H1 (cell line): ENCODE data around the gene TLE5. TPM values are rescaled to one million over a fixed set of nuclear protein-coding genes. Genes with fewer than 3 reads are reported as not detected.

Experiments
- ASH2L ChIP-seq: fragments of 200-600, 300-600 bp; sonication (generic); IDR thresholded peaks from one replicate; pipeline ENCODE4 v1.7.1; 2017; ENCODE audit warnings: low read length
- BRCA1 ChIP-seq: IDR thresholded peaks from 2 replicates; pipeline ENCODE4 v1.6.1; 2012; ENCODE audit warnings: low read depth, low read length, improper control_type of control experiment
- CBX8 ChIP-seq: fragments of 300-800, 300-1000 bp; sonication (generic); IDR thresholded peaks from 2 replicates; pipeline ENCODE4 v1.7.1; 2016; ENCODE audit warnings: low read depth, low read length, borderline replicate concordance
- CEBPB ChIP-seq: IDR thresholded peaks from 2 replicates; pipeline ENCODE4 v1.6.1; 2012; ENCODE audit warnings: low read depth, low read length
- CHD1 ChIP-seq: IDR thresholded peaks from 2 replicates; pipeline ENCODE4 v1.6.1; 2012; ENCODE audit warnings: low read depth, low read length, improper control_type of control experiment
- CREB1 ChIP-seq: IDR thresholded peaks from 2 replicates; pipeline ENCODE4 v1.6.1; 2012; ENCODE audit warnings: inconsistent platforms
- CTBP2 ChIP-seq: IDR thresholded peaks from 2 replicates; pipeline ENCODE4 v1.7.0; 2011; ENCODE audit warnings: borderline replicate concordance, mild to moderate bottlenecking, moderate library complexity, mixed read lengths, low read length; ENCODE audit not compliant: insufficient read depth, insufficient read length
- E2F6 ChIP-seq: IDR thresholded peaks from 2 replicates; pipeline ENCODE4 v1.6.1; 2012; ENCODE audit warnings: inconsistent platforms
- EZH2 ChIP-seq: fragments of 200-600 bp; sonication (generic); IDR thresholded peaks from 2 replicates; pipeline ENCODE4 v1.7.1; 2012; ENCODE audit warnings: low read depth, mild to moderate bottlenecking, moderate library complexity, low read length, inconsistent platforms; ENCODE audit not compliant: severe bottlenecking
- FOSL1 ChIP-seq: IDR thresholded peaks from 2 replicates; pipeline ENCODE4 v1.6.1; 2011; ENCODE audit warnings: mild to moderate bottlenecking, low read depth, low read length, moderate library complexity; ENCODE audit not compliant: insufficient read depth
- GTF2F1 ChIP-seq: IDR thresholded peaks from 2 replicates; pipeline ENCODE4 v1.6.1; 2012; ENCODE audit warnings: low read depth, low read length, improper control_type of control experiment, borderline replicate concordance
- HDAC2 ChIP-seq, 2 experiments: fragments of 300-600 bp in 1 of 2; sonication (generic) in 1 of 2; IDR thresholded peaks; 2 replicates each; pipeline ENCODE4 v1.6.1; 2011 to 2012; ENCODE audit warnings: low read depth in 2 of 2, low read length in 2 of 2, mild to moderate bottlenecking in 2 of 2, moderate library complexity in 2 of 2, borderline replicate concordance in 1 of 2, inconsistent platforms in 1 of 2
- HDAC6 ChIP-seq: IDR thresholded peaks from one replicate; pipeline ENCODE4 v1.7.1; 2012; ENCODE audit warnings: low read depth, mild to moderate bottlenecking, inconsistent platforms, low read length, moderate library complexity
- KDM1A ChIP-seq: fragments of 200-600, 300-600 bp; sonication (generic); IDR thresholded peaks from 2 replicates; pipeline ENCODE4 v1.7.1; 2016; ENCODE audit warnings: mild to moderate bottlenecking, low read length, borderline replicate concordance
- KDM4A ChIP-seq: IDR thresholded peaks from one replicate; pipeline ENCODE4 v1.7.1; 2012; ENCODE audit warnings: low read depth, mild to moderate bottlenecking, moderate library complexity, low read length, inconsistent platforms; ENCODE audit not compliant: severe bottlenecking
- NRF1 ChIP-seq: IDR thresholded peaks from 2 replicates; pipeline ENCODE4 v1.6.1; 2011; ENCODE audit warnings: mild to moderate bottlenecking, low read depth, low read length, improper control_type of control experiment
- POLR2A ChIP-seq, 2 experiments: IDR thresholded peaks; 1 replicate in 1 of 2; 2 replicates in 1 of 2; pipeline ENCODE4 v1.6.1; 2011; ENCODE audit warnings: low read depth in 2 of 2, low read length in 2 of 2, mild to moderate bottlenecking in 2 of 2; ENCODE audit errors: control extremely low read depth in 1 of 2
- POLR2AphosphoS5 ChIP-seq: IDR thresholded peaks from 2 replicates; pipeline ENCODE4 v1.6.1; 2011; ENCODE audit warnings: low read depth, low read length
- POU5F1 ChIP-seq: IDR thresholded peaks from 2 replicates; pipeline ENCODE4 v1.6.1; 2011; ENCODE audit warnings: low read depth, mild to moderate bottlenecking, low read length, moderate library complexity
- RAD21 ChIP-seq, 2 experiments: IDR thresholded peaks in 1 of 2; conservative IDR thresholded peaks in 1 of 2; 2 replicates each; pipeline ENCODE4 v1.6.1; 2011; ENCODE audit warnings: low read depth in 2 of 2, low read length in 2 of 2, improper control_type of control experiment in 1 of 2, inconsistent platforms in 1 of 2, mild to moderate bottlenecking in 1 of 2, moderate library complexity in 1 of 2
- RXRA ChIP-seq: IDR thresholded peaks from 2 replicates; pipeline ENCODE4 v1.6.1; 2011; ENCODE audit warnings: low read depth, mild to moderate bottlenecking, low read length, moderate library complexity; ENCODE audit not compliant: insufficient read depth
- SIX5 ChIP-seq: IDR thresholded peaks from 2 replicates; pipeline ENCODE4 v1.6.1; 2011; ENCODE audit warnings: mild to moderate bottlenecking, low read depth, low read length
- SP2 ChIP-seq: IDR thresholded peaks from 2 replicates; pipeline ENCODE4 v1.6.1; 2012; ENCODE audit warnings: mild to moderate bottlenecking, low read length, inconsistent platforms
- TBP ChIP-seq: IDR thresholded peaks from 2 replicates; pipeline ENCODE4 v1.6.1; 2011; ENCODE audit warnings: low read depth, low read length, improper control_type of control experiment
- USF2 ChIP-seq: IDR thresholded peaks from 2 replicates; pipeline ENCODE4 v1.6.1; 2011; ENCODE audit warnings: low read length, improper control_type of control experiment
- YY1 ChIP-seq: IDR thresholded peaks from 2 replicates; pipeline ENCODE4 v1.6.1; 2011; ENCODE audit warnings: low read depth, mild to moderate bottlenecking, low read length
- polyA plus RNA-seq, 7 experiments: library from polyadenylated mRNA; depleted of rRNA in 3 of 7; stranded (reverse) in 5 of 7; unstranded in 2 of 7; fragments of >200 nt in 5 of 7; fragments of 200-250 nt in 2 of 7; gene quantifications; 1 replicate in 5 of 7; 2 replicates in 1 of 7; 4 replicates in 1 of 7; pipeline versions ENCODE4 v1.2.1 to v1.2.3, GENCODE V29; 2011 to 2013; ENCODE audit warnings: missing spikeins in 2 of 7, mixed read lengths in 2 of 7
- total RNA-seq: library from RNA; stranded (reverse); fragmentation: NEBNext Ultra II Directional; extraction: Animal tissue kit (Norgen Biotek cat#: 25700); gene quantifications from 2 replicates; pipeline ENCODE4 v1.2.1, GENCODE V29; 2021

Gene TLE5
- total and polyA plus RNA-seq, 2 of the 8 experiments (the other 6 are each of a cell fraction or from before 2014, with no cell fraction given), result 187 to 285 TPM

GRCh38 chr19:3108775-3109174 lies 46.5 kb upstream of the TLE5 start (continued):
- TF ChIP-seq TBP, result no peak
- no peak for TF ChIP-seq NRF1
- TF ChIP-seq POLR2A (IDR thresholded peaks at IDR 0.05; ENCODE audit: control extremely low read depth in 1 of 2, low read depth in 2 of 2, low read length in 2 of 2), result no peak
- TF ChIP-seq RXRA, result no peak
- no peak for TF ChIP-seq YY1
- no peak for TF ChIP-seq CBX8
- TF ChIP-seq HDAC6, result no peak
- no peak for TF ChIP-seq HDAC2 (IDR thresholded peaks at IDR 0.05; ENCODE audit: borderline replicate concordance in 1 of 2, low read depth in 2 of 2, low read length in 2 of 2)
- TF ChIP-seq EZH2, result no peak
- TF ChIP-seq GTF2F1, result no peak
- 0 out of 2 replicates have a peak, but pooled peaks have one; percentile 39 for TF ChIP-seq CREB1
- no peak for TF ChIP-seq SP2
- no peak for TF ChIP-seq BRCA1
- no peak for TF ChIP-seq POU5F1
- no peak for TF ChIP-seq CEBPB
- no peak for TF ChIP-seq POLR2AphosphoS5
- TF ChIP-seq KDM1A, result no peak
- no peak for TF ChIP-seq FOSL1
- no peak for TF ChIP-seq SIX5
- TF ChIP-seq USF2, result peak; percentile 70
- TF ChIP-seq CHD1, result no peak
- TF ChIP-seq RAD21 (IDR thresholded peaks at IDR 0.05 in 1 of 2, conservative IDR thresholded peaks at IDR 0.05 in 1 of 2; ENCODE audit: low read depth in 2 of 2, low read length in 2 of 2), result peak; percentile 49 to 59
- TF ChIP-seq KDM4A, result no peak
- TF ChIP-seq ASH2L, result no peak
- TF ChIP-seq CTBP2, result no peak
- peak; percentile 76 for TF ChIP-seq E2F6
